WERI-Rb-1 (cell line): ENCODE measurements around the gene PHACTR1.

Experiments
- DNase-seq: peaks from one replicate; pipeline ENCODE4 v3.0.0-alpha.2; 2020
- H3K27ac ChIP-seq: fragments of 250-450 bp; sonication (Bioruptor Pico); 2 replicates; pipeline ENCODE4 v1.5.1; 2020; ENCODE audit warnings: mild to moderate bottlenecking, moderate library complexity
- H3K27me3 ChIP-seq: fragments of 250-450 bp; sonication (Bioruptor Pico); 2 replicates; pipeline ENCODE4 v1.5.1; 2021; ENCODE audit warnings: mild to moderate bottlenecking, low read depth, moderate library complexity; ENCODE audit not compliant: insufficient read depth, severe bottlenecking
- H3K36me3 ChIP-seq: fragments of 250-450 bp; sonication (Bioruptor Pico); 2 replicates; pipeline ENCODE4 v1.5.1; 2020; ENCODE audit warnings: mild to moderate bottlenecking, moderate library complexity
- H3K4me3 ChIP-seq: 2 replicates; pipeline ENCODE4 v1.5.1; 2011; ENCODE audit warnings: low read depth, mild to moderate bottlenecking, control low read depth, low read length
- H3K9me3 ChIP-seq: fragments of 250-450 bp; sonication (Bioruptor Pico); 2 replicates; pipeline ENCODE4 v1.5.1; 2021; ENCODE audit warnings: mild to moderate bottlenecking, moderate library complexity; ENCODE audit not compliant: severe bottlenecking
- TF ChIP-seq, protein P1 (sequence below): IDR thresholded peaks from 2 replicates; pipeline ENCODE4 v1.5.1; 2011; ENCODE audit warnings: low read depth, mild to moderate bottlenecking, control low read depth, inconsistent platforms, low read length

The PHACTR1 gene

DNA sequence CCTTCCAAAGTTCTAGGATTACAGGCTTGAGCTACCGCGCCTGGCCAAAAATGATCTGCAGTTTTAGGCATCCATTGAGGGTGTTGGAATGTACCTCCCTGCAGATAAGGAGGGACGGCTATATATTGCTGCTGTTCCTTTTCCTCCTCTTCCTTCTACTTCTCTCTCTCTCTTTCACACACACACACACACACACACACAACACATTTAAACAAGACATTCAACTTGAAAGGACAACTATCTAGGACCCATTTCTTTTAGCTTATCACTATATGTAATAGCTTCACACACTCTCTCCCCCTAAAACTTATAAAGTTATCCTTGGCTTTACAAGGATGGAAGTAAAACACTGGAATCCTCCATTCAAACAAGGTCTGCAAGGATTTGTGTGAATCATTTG, 260.6 kb downstream of the PHACTR1 start:
- no peak overlapping the region for H3K4me3 ChIP-seq
- no peaks in the 10 kb centered on the region for H3K9me3 ChIP-seq

DNA sequence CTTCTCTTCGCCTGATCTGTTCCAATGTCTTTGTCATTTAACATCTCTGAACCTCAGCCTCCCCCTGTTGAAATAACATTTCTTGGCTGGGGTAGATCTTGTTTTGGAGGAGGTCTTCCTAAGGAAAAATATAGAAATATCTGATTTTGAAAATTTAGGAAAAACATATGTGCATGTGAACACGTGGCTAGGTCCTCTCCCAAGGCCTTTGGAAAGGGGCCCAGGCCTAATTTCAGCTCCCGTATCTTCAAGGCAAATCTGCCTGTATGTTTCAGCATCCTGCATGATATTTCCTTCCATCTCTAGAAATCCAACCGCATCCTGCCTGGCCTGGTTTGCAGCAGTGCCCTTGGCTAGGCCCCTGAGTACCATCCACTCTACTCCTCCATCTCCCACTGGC, 261.2 kb downstream of the PHACTR1 start:
- no peak for DNase-seq
- Histone ChIP-seq H3K4me3 (no peak overlapping the region), H3K36me3 (no peaks in the 10 kb centered on the region), H3K9me3 (no peaks in the 10 kb centered on the region), H3K27ac (no peak overlapping the region), H3K27me3 (no peaks in the 10 kb centered on the region)
- TF ChIP-seq, protein P1, sequence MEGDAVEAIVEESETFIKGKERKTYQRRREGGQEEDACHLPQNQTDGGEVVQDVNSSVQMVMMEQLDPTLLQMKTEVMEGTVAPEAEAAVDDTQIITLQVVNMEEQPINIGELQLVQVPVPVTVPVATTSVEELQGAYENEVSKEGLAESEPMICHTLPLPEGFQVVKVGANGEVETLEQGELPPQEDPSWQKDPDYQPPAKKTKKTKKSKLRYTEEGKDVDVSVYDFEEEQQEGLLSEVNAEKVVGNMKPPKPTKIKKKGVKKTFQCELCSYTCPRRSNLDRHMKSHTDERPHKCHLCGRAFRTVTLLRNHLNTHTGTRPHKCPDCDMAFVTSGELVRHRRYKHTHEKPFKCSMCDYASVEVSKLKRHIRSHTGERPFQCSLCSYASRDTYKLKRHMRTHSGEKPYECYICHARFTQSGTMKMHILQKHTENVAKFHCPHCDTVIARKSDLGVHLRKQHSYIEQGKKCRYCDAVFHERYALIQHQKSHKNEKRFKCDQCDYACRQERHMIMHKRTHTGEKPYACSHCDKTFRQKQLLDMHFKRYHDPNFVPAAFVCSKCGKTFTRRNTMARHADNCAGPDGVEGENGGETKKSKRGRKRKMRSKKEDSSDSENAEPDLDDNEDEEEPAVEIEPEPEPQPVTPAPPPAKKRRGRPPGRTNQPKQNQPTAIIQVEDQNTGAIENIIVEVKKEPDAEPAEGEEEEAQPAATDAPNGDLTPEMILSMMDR, result no peak

More for the DNA sequence above, 260.6 kb downstream of the PHACTR1 start:
- TF ChIP-seq, protein P1, result no peak
- H3K36me3 ChIP-seq, result no peaks in the 10 kb centered on the region
- no peaks in the 10 kb centered on the region for H3K27me3 ChIP-seq
- no peak for DNase-seq
- H3K27ac ChIP-seq, result no peak overlapping the region

DNA sequence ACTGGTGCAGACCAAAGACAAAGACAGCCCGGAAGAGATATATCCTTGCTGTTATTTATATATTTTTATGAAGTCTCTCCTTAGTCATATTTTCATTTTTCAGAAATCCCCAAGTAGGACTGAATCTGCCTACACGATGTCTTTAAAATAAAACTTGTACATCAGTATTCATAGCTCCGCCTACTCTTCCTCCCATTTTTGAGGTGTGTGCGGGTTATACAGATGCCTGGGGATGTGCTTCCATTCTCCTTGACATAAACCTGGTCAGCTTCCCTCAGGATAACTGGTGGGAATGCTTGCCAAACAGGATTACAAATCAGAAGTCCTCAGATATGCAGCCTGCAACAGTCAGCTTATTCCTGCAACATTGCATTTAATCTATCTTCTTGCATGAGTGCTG, 264.2 kb downstream of the PHACTR1 start:
- Histone ChIP-seq H3K36me3 (no peaks in the 10 kb centered on the region), H3K4me3 (no peak overlapping the region), H3K27me3 (no peaks in the 10 kb centered on the region), H3K9me3 (no peaks in the 10 kb centered on the region), H3K27ac (no peak overlapping the region)
- no peak for DNase-seq
- TF ChIP-seq, protein P1, result no peak

DNA sequence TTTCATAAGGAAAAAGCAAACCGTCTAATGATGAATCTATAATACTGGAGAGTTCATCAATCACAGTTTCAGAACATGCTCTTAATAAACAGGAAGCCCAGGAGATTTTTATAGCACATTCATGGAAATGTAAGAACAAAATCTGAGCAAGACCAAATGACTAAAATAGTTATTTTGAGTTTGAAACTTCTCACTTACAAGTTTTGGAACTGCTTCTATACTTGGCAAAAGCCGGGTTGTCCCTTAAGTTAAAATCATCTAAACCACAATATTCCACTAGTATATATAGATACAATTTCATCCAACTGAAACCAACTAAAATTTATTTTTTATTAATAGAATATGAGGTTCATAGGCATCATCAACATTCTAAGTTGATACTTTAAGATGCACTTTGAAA, 268.2 kb downstream of the PHACTR1 start:
- no peaks in the 10 kb centered on the region for H3K36me3 ChIP-seq
- H3K4me3 ChIP-seq, result no peak overlapping the region
- TF ChIP-seq, protein P1, result no peak
- no peaks in the 10 kb centered on the region for H3K27me3 ChIP-seq
- H3K9me3 ChIP-seq, result no peaks in the 10 kb centered on the region
- no peak for DNase-seq
- H3K27ac ChIP-seq, result no peak overlapping the region

- Histone ChIP-seq H3K36me3 (no peaks in the 10 kb centered on the region), H3K9me3 (peaks cover 2% of the 10 kb centered on the region), H3K27ac (no peak overlapping the region), H3K27me3 (no peaks in the 10 kb centered on the region), H3K4me3 (no peak overlapping the region)
- TF ChIP-seq, protein P1, result no peak
- no peak for DNase-seq
These were observed 271.2 kb downstream of the PHACTR1 start for GRCh38 chr6:12987783-12988182.

DNA sequence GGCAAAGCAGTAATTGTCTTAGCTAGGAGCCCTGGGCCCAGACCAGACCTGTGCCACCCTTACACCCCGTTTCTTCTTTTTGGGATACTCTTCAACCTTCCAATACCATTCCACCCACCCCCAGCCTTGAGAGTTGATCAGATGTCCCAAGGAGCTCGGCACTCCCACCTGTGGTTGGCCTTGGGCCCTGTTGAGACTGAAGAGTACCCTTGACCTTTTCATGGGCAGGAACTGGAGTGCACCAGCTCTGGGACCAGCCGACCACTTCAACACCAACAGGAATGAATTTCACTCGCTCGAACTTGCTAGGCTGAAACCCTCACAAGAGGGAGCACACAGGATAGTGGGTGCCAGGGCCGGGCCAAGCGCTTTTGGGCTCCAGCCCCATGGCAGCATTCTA, 273.6 kb downstream of the PHACTR1 start:
- TF ChIP-seq, protein P1, result no peak
- Histone ChIP-seq H3K4me3 (no peak overlapping the region), H3K27ac (no peak overlapping the region), H3K9me3 (peaks cover 13% of the 10 kb centered on the region), H3K36me3 (no peaks in the 10 kb centered on the region), H3K27me3 (no peaks in the 10 kb centered on the region)
- DNase-seq, result no peak
